Islet of Langerhans (tissue), 1 donor: ENCODE measurements around the gene CMYA5.
"Not testable (repeated sequence)": the region's sequence is repeated elsewhere in the genome, so short reads cannot be mapped to it uniquely, and the experiment has no call there.

Experiments used
- FAIRE-seq: peaks from one replicate; lab custom pipeline; 2011; peaks lifted over from hg19 to GRCh38; lab: Jason Lieb, UNC

Gene CMYA5

GRCh38 chr5:79750611-79751510 lies 61.2 kb downstream of the CMYA5 start:
- no peak for FAIRE-seq

- no peak for FAIRE-seq
Measured at GRCh38 chr5:79753092-79753491, 63.5 kb downstream of the CMYA5 start.

- no peak for FAIRE-seq
Measured at GRCh38 chr5:79753877-79754645, 64.4 kb downstream of the CMYA5 start.

- no peak for FAIRE-seq
Measured at GRCh38 chr5:79754865-79755555, 65.4 kb downstream of the CMYA5 start.

GRCh38 chr5:79756076-79756475 lies 66.4 kb downstream of the CMYA5 start:
- FAIRE-seq = no peak

GRCh38 chr5:79759436-79759835 lies 69.8 kb downstream of the CMYA5 start:
- FAIRE-seq = no peak

GRCh38 chr5:79759848-79760247 lies 70.2 kb downstream of the CMYA5 start:
- no peak for FAIRE-seq

- FAIRE-seq = no peak
Measured at GRCh38 chr5:79762929-79763328, 73.3 kb downstream of the CMYA5 start.

- not testable (repeated sequence) for FAIRE-seq
Measured at GRCh38 chr5:79764147-79764546, 74.5 kb downstream of the CMYA5 start.

GRCh38 chr5:79771387-79771786 lies 81.8 kb downstream of the CMYA5 start:
- FAIRE-seq = no peak

GRCh38 chr5:79772651-79773050 lies 83.0 kb downstream of the CMYA5 start:
- no peak for FAIRE-seq

- FAIRE-seq = no peak
Measured at GRCh38 chr5:79773612-79774011, 84.0 kb downstream of the CMYA5 start.

- FAIRE-seq = no peak
Measured at GRCh38 chr5:79774171-79774854, 84.7 kb downstream of the CMYA5 start.

- FAIRE-seq = no peak
Measured at GRCh38 chr5:79774855-79775237, 85.2 kb downstream of the CMYA5 start.

- not testable (repeated sequence) for FAIRE-seq
Measured at GRCh38 chr5:79784741-79785140, 95.1 kb downstream of the CMYA5 start.

- FAIRE-seq = no peak
Measured at GRCh38 chr5:79785983-79786382, 96.3 kb downstream of the CMYA5 start.

- no peak for FAIRE-seq
Measured at GRCh38 chr5:79787448-79787847, 97.8 kb downstream of the CMYA5 start.

GRCh38 chr5:79791843-79792242 lies 102.2 kb downstream of the CMYA5 start:
- FAIRE-seq = no peak

- FAIRE-seq = no peak
Measured at GRCh38 chr5:79792463-79792862, 102.8 kb downstream of the CMYA5 start.

- no peak for FAIRE-seq
Measured at GRCh38 chr5:79793304-79793703, 103.7 kb downstream of the CMYA5 start.

- FAIRE-seq = no peak
Measured at GRCh38 chr5:79793722-79794121, 104.1 kb downstream of the CMYA5 start.

- no peak for FAIRE-seq
Measured at GRCh38 chr5:79794347-79794746, 104.7 kb downstream of the CMYA5 start.
